ENCODE results near the gene CTBP2. TPM values are rescaled to one million over a fixed set of nuclear protein-coding genes. Genes with fewer than 3 reads are reported as not detected.

The CTBP2 gene
- polyA plus RNA-seq, 1 donor (not counting 4 experiments of a cell fraction or from before 2014, with no cell fraction given), result 76.0 TPM

GRCh38 chr10:125199270-125199669 lies 38.9 kb upstream of the CTBP2 start:
- no peak overlapping the region for H3K9ac ChIP-seq (ENCODE audit: control insufficient read depth, extremely low read depth, insufficient read depth, low read length)
- H3K79me2 ChIP-seq (ENCODE audit: control insufficient read depth, insufficient read depth, low read length), result no peaks in the 10 kb centered on the region
- H3K9me3 ChIP-seq (ENCODE audit: control insufficient read depth, low read depth, low read length), result no peaks in the 10 kb centered on the region
- no peak for FAIRE-seq
- no peaks in the 10 kb centered on the region for H3K36me3 ChIP-seq (ENCODE audit: control insufficient read depth in 2 of 2, extremely low read depth in 1 of 2, insufficient read depth in 2 of 2, low read length in 2 of 2)
- peaks cover 14% of the 10 kb centered on the region for H3K4me1 ChIP-seq (ENCODE audit: control insufficient read depth, extremely low read depth, insufficient read depth, low read length)
- H2AFZ ChIP-seq (ENCODE audit: control insufficient read depth, low read length), result no peak overlapping the region
- H3K4me2 ChIP-seq (ENCODE audit: control insufficient read depth, extremely low read depth, insufficient read depth, low read depth, low read length), result no peak overlapping the region
- H4K20me1 ChIP-seq (ENCODE audit: control insufficient read depth, extremely low read depth, insufficient read depth, low read length), result no peaks in the 10 kb centered on the region
- H3K27me3 ChIP-seq (ENCODE audit: control insufficient read depth, extremely low read depth, insufficient read depth, low read length), result no peaks in the 10 kb centered on the region
- TF ChIP-seq EZH2 (IDR thresholded peaks at IDR 0.05; ENCODE audit: low read length) (no peak), CTCF (optimal IDR thresholded peaks at IDR 0.05 in 1 of 3, IDR thresholded peaks at IDR 0.05 in 1 of 3, conservative IDR thresholded peaks at IDR 0.05 in 1 of 3; ENCODE audit: extremely low read depth in 1 of 3, insufficient read depth in 2 of 3, low read length in 3 of 3) (no peak)
- dilution Hi-C loops (cut with MboI; ENCODE audit: extremely low pct_ligation_motif_present, low sequenced_read_pairs), result no loop called here
- no peaks in the 10 kb centered on the region for H3K9me1 ChIP-seq (ENCODE audit: control insufficient read depth, extremely low read depth, insufficient read depth, low read length)
- no peak overlapping the region for H3K27ac ChIP-seq (ENCODE audit: control insufficient read depth, insufficient read depth, low read length)
- DNase-seq (ENCODE audit: low read depth, low spot score), result no peak
- H3K4me3 ChIP-seq (ENCODE audit: control insufficient read depth in 2 of 3, extremely low read depth in 1 of 3, insufficient read depth in 2 of 3, low read depth in 1 of 3, low read length in 3 of 3), result no peak overlapping the region

- no peak overlapping the region for H3K4me3 ChIP-seq (ENCODE audit: control insufficient read depth in 2 of 3, extremely low read depth in 1 of 3, insufficient read depth in 2 of 3, low read depth in 1 of 3, low read length in 3 of 3)
- H3K4me2 ChIP-seq (ENCODE audit: control insufficient read depth, extremely low read depth, insufficient read depth, low read depth, low read length), result no peak overlapping the region
- dilution Hi-C loops (cut with MboI; ENCODE audit: extremely low pct_ligation_motif_present, low sequenced_read_pairs), result no loop called here
- no peaks in the 10 kb centered on the region for H3K9me1 ChIP-seq (ENCODE audit: control insufficient read depth, extremely low read depth, insufficient read depth, low read length)
- FAIRE-seq, result no peak
- DNase-seq (ENCODE audit: low read depth, low spot score), result no peak
- no peaks in the 10 kb centered on the region for H3K27me3 ChIP-seq (ENCODE audit: control insufficient read depth, extremely low read depth, insufficient read depth, low read length)
- H4K20me1 ChIP-seq (ENCODE audit: control insufficient read depth, extremely low read depth, insufficient read depth, low read length), result no peaks in the 10 kb centered on the region
- no peaks in the 10 kb centered on the region for H3K79me2 ChIP-seq (ENCODE audit: control insufficient read depth, insufficient read depth, low read length)
- no peak overlapping the region for H2AFZ ChIP-seq (ENCODE audit: control insufficient read depth, low read length)
- no peaks in the 10 kb centered on the region for H3K36me3 ChIP-seq (ENCODE audit: control insufficient read depth in 2 of 2, extremely low read depth in 1 of 2, insufficient read depth in 2 of 2, low read length in 2 of 2)
- no peaks in the 10 kb centered on the region for H3K9me3 ChIP-seq (ENCODE audit: control insufficient read depth, low read depth, low read length)
- H3K27ac ChIP-seq (ENCODE audit: control insufficient read depth, insufficient read depth, low read length), result no peak overlapping the region
- TF ChIP-seq CTCF (optimal IDR thresholded peaks at IDR 0.05 in 1 of 3, IDR thresholded peaks at IDR 0.05 in 1 of 3, conservative IDR thresholded peaks at IDR 0.05 in 1 of 3; ENCODE audit: extremely low read depth in 1 of 3, insufficient read depth in 2 of 3, low read length in 3 of 3) (no peak), EZH2 (IDR thresholded peaks at IDR 0.05; ENCODE audit: low read length) (no peak)
- no peaks in the 10 kb centered on the region for H3K4me1 ChIP-seq (ENCODE audit: control insufficient read depth, extremely low read depth, insufficient read depth, low read length)
- H3K9ac ChIP-seq (ENCODE audit: control insufficient read depth, extremely low read depth, insufficient read depth, low read length), result no peak overlapping the region
These were observed 34.5 kb upstream of the CTBP2 start for GRCh38 chr10:125194814-125195213.

Measured in keratinocyte (primary cell).